ENCODE measurements around the gene GAPDHS.

GRCh38 chr19:35559781-35560180 is 26.5 kb downstream of the GAPDHS start:
- TF ChIP-seq POLR2A (IDR thresholded peaks at IDR 0.05) (no peak), CTCF (IDR thresholded peaks at IDR 0.05) (no peak)

Measured in body of pancreas (tissue), 4 donors.